Stimulated activated CD8-positive, alpha-beta memory T cell treated with anti-CD3 and anti-CD28 coated beads, Interleukin-15, amount 100 ng/mL, for 4 hours (primary cell): ENCODE data around the gene H6PD.

ENCODE experiments used
- DNase-seq, 2 donors: peaks; one replicate each; pipeline ENCODE4 v3.0.0-alpha.2; 2020; ENCODE audit warnings: low read depth in 2 of 2

H6PD gene

GRCh38 chr1:9256332-9256731, 21.8 kb downstream of the H6PD start:
- no peak for DNase-seq

GRCh38 chr1:9257851-9258250, 23.3 kb downstream of the H6PD start:
- no peak for DNase-seq

- no peak for DNase-seq
Measured at GRCh38 chr1:9258629-9259028, 24.1 kb downstream of the H6PD start.

GRCh38 chr1:9260059-9260766, 25.6 kb downstream of the H6PD start:
- DNase-seq: no peak

GRCh38 chr1:9261496-9261895, 26.9 kb downstream of the H6PD start:
- no peak for DNase-seq

- no peak for DNase-seq
Measured at GRCh38 chr1:9262096-9262986, 27.8 kb downstream of the H6PD start.

- DNase-seq: no peak
Measured at GRCh38 chr1:9263276-9263855, 28.8 kb downstream of the H6PD start.

- no peak for DNase-seq
Measured at GRCh38 chr1:9263984-9264872, 29.7 kb downstream of the H6PD start.

GRCh38 chr1:9265037-9265436, 30.5 kb downstream of the H6PD start:
- no peak for DNase-seq

- no peak for DNase-seq
Measured at GRCh38 chr1:9265968-9266367, 31.4 kb downstream of the H6PD start.

GRCh38 chr1:9267352-9267686, 32.7 kb downstream of the H6PD start:
- DNase-seq: no peak

- DNase-seq: no peak
Measured at GRCh38 chr1:9267827-9268581, 33.4 kb downstream of the H6PD start.

GRCh38 chr1:9269078-9269501, 34.5 kb downstream of the H6PD start:
- no peak for DNase-seq

- DNase-seq: no peak
Measured at GRCh38 chr1:9269721-9270120, 35.1 kb downstream of the H6PD start.

GRCh38 chr1:9270290-9270883, 35.8 kb downstream of the H6PD start:
- DNase-seq: no peak

- no peak for DNase-seq
Measured at GRCh38 chr1:9271283-9271682, 36.7 kb downstream of the H6PD start.

- DNase-seq: no peak
Measured at GRCh38 chr1:9271861-9272595, 37.5 kb downstream of the H6PD start.

GRCh38 chr1:9273177-9273576, 38.6 kb downstream of the H6PD start:
- no peak for DNase-seq

- DNase-seq: no peak
Measured at GRCh38 chr1:9275161-9275560, 40.6 kb downstream of the H6PD start.

- DNase-seq: peak; percentile 49 to 80
Measured at GRCh38 chr1:9275567-9276034, 41.0 kb downstream of the H6PD start.
